ENCODE data around the gene TNIP1. TPM values are rescaled to one million over a fixed set of nuclear protein-coding genes. Genes with fewer than 3 reads are reported as not detected.

TNIP1 gene
- polyA plus RNA-seq, 1 of the 3 experiments (the other 2 are of a cell fraction), result 46.2 TPM

- CTCF ChIA-PET, result interaction anchor here (1.5 to 1.6 kb wide), 2 partner anchors 29 to 96 kb away, joined by 3 to 4 read pairs; no protein-coding TSS in a partner anchor
- no peaks in the 10 kb centered on the region for H3K9me2 ChIP-seq
- no peak for DNase-seq
- H3K4me2 ChIP-seq, result no peak overlapping the region
- H2AFZ ChIP-seq (ENCODE audit: low read depth), result no peak overlapping the region
- no peaks in the 10 kb centered on the region for H3K27me3 ChIP-seq (ENCODE audit: insufficient read depth)
- H3K4me3 ChIP-seq (ENCODE audit: low read depth in 2 of 2, low read length in 1 of 2), result no peak overlapping the region
- H3K4me1 ChIP-seq (ENCODE audit: control insufficient read depth in 1 of 2, insufficient read depth in 2 of 2, low read depth in 1 of 2, low read length in 1 of 2), result peaks cover 0 to 8% of the 10 kb centered on the region in 2 experiments; a peak in 1 of 4 replicates
- WGBS (ENCODE audit: low lambda C conversion rate), result 47% methylated on average over 2 of the region's 2 CpGs
- H3K79me2 ChIP-seq (ENCODE audit: insufficient read depth), result no peaks in the 10 kb centered on the region
- H3K36me3 ChIP-seq (replicated peaks in 1 of 2; ENCODE audit: control insufficient read depth in 1 of 2, insufficient read depth in 2 of 2, low read length in 1 of 2), result no peaks in the 10 kb centered on the region
- no peaks in the 10 kb centered on the region for H4K20me1 ChIP-seq (ENCODE audit: insufficient read depth)
- POLR2A ChIA-PET, result no interaction called here
- H3K9me3 ChIP-seq, result no peaks in the 10 kb centered on the region
- TF ChIP-seq TEAD4 (IDR thresholded peaks at IDR 0.05; ENCODE audit: borderline replicate concordance, insufficient read depth), result no peak
- TF ChIP-seq RXRA (IDR thresholded peaks at IDR 0.05; ENCODE audit: borderline replicate concordance, low read depth), result no peak
- no peak for TF ChIP-seq GABPA (IDR thresholded peaks at IDR 0.05; ENCODE audit: low read depth)
- TF ChIP-seq ELF1 (IDR thresholded peaks at IDR 0.05), result no peak
- TF ChIP-seq, protein P1, sequence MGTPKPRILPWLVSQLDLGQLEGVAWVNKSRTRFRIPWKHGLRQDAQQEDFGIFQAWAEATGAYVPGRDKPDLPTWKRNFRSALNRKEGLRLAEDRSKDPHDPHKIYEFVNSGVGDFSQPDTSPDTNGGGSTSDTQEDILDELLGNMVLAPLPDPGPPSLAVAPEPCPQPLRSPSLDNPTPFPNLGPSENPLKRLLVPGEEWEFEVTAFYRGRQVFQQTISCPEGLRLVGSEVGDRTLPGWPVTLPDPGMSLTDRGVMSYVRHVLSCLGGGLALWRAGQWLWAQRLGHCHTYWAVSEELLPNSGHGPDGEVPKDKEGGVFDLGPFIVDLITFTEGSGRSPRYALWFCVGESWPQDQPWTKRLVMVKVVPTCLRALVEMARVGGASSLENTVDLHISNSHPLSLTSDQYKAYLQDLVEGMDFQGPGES (IDR thresholded peaks at IDR 0.05; ENCODE audit: low read depth, low read length), result no peak
- TF ChIP-seq TAF1 (IDR thresholded peaks at IDR 0.05; ENCODE audit: borderline replicate concordance, low read depth, low read length), result no peak
- no peak for TF ChIP-seq EP300 (IDR thresholded peaks at IDR 0.05; ENCODE audit: borderline replicate concordance in 1 of 2, low read depth in 1 of 2, low read length in 1 of 2)
- no peak for TF ChIP-seq FOXJ3 (CRISPR knock-in tag; IDR thresholded peaks at IDR 0.05)
- TF ChIP-seq, protein P2, sequence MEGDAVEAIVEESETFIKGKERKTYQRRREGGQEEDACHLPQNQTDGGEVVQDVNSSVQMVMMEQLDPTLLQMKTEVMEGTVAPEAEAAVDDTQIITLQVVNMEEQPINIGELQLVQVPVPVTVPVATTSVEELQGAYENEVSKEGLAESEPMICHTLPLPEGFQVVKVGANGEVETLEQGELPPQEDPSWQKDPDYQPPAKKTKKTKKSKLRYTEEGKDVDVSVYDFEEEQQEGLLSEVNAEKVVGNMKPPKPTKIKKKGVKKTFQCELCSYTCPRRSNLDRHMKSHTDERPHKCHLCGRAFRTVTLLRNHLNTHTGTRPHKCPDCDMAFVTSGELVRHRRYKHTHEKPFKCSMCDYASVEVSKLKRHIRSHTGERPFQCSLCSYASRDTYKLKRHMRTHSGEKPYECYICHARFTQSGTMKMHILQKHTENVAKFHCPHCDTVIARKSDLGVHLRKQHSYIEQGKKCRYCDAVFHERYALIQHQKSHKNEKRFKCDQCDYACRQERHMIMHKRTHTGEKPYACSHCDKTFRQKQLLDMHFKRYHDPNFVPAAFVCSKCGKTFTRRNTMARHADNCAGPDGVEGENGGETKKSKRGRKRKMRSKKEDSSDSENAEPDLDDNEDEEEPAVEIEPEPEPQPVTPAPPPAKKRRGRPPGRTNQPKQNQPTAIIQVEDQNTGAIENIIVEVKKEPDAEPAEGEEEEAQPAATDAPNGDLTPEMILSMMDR (IDR thresholded peaks at IDR 0.05), result no peak
- TF ChIP-seq, protein P3, sequence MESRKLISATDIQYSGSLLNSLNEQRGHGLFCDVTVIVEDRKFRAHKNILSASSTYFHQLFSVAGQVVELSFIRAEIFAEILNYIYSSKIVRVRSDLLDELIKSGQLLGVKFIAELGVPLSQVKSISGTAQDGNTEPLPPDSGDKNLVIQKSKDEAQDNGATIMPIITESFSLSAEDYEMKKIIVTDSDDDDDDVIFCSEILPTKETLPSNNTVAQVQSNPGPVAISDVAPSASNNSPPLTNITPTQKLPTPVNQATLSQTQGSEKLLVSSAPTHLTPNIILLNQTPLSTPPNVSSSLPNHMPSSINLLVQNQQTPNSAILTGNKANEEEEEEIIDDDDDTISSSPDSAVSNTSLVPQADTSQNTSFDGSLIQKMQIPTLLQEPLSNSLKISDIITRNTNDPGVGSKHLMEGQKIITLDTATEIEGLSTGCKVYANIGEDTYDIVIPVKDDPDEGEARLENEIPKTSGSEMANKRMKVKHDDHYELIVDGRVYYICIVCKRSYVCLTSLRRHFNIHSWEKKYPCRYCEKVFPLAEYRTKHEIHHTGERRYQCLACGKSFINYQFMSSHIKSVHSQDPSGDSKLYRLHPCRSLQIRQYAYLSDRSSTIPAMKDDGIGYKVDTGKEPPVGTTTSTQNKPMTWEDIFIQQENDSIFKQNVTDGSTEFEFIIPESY (IDR thresholded peaks at IDR 0.05; ENCODE audit: borderline replicate concordance, low read depth), result no peak
- no peak for TF ChIP-seq EZH2phosphoT487 (IDR thresholded peaks at IDR 0.05; ENCODE audit: borderline replicate concordance, low read depth)
- no peak for TF ChIP-seq MAX (IDR thresholded peaks at IDR 0.05; ENCODE audit: low read depth)
- TF ChIP-seq CHD2 (IDR thresholded peaks at IDR 0.05; ENCODE audit: low read length, partially characterized antibody), result no peak
- TF ChIP-seq YY1 (IDR thresholded peaks at IDR 0.05; ENCODE audit: low read depth), result no peak
- TF ChIP-seq MXI1 (IDR thresholded peaks at IDR 0.05; ENCODE audit: low read depth, low read length), result no peak
- no peak for TF ChIP-seq TCF12 (IDR thresholded peaks at IDR 0.05)
- TF ChIP-seq NRF1 (IDR thresholded peaks at IDR 0.05; ENCODE audit: low read depth, low read length), result no peak
- H3K27ac ChIP-seq (ENCODE audit: low read depth in 2 of 2, low read length in 1 of 2), result no peak overlapping the region
- H3F3A ChIP-seq (replicated peaks; ENCODE audit: insufficient read depth), result no peaks in the 10 kb centered on the region
- H3K9ac ChIP-seq, result no peak overlapping the region
Observed at GRCh38 chr5:151018846-151019245, 62.0 kb downstream of the TNIP1 start.

Data from SK-N-SH (cell line).